ENCODE measurements around the gene ORMDL2.

ORMDL2 gene

DNA sequence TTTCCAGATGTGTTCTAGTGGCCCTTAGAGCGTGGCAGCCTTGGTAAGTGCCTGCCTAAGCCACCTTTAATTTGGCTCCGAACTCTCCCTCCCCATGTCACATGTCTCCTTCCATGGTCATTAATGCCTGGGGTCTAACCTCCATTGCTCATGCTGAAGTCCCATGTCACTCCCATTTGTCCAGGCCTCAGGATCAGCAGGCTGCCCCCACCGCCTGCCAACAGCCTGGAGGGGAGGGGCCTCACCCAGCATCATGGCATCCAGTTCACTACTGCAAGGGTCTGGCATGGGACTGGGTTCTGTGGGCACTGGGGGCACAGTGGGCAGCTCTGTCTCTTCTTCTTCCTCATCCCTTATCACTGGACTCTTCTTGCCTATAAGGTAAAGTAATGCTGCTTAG is 20.5 kb downstream of the ORMDL2 start:
- Mint-ChIP-seq H3K27me3 (ENCODE audit: low read depth, poor library complexity) (peaks cover 2% of the 10 kb centered on the region), H3K4me1 (peaks cover 30% of the 10 kb centered on the region), H3K9me3 (no peaks in the 10 kb centered on the region), H3K27ac (no peak overlapping the region), H3K36me3 (ENCODE audit: low read depth) (no peaks in the 10 kb centered on the region), H3K4me3 (no peak overlapping the region)
- no peak for TF ChIP-seq CTCF (IDR thresholded peaks at IDR 0.05)
- DNase-seq, result no peak

GRCh38 chr12:55839345-55840140 is 21.7 kb downstream of the ORMDL2 start:
- Mint-ChIP-seq H3K4me1 (peaks cover 35% of the 10 kb centered on the region), H3K36me3 (ENCODE audit: low read depth) (no peaks in the 10 kb centered on the region), H3K27ac (no peak overlapping the region), H3K9me3 (no peaks in the 10 kb centered on the region), H3K4me3 (no peak overlapping the region), H3K27me3 (ENCODE audit: low read depth, poor library complexity) (no peaks in the 10 kb centered on the region)
- no peak for DNase-seq
- TF ChIP-seq CTCF (IDR thresholded peaks at IDR 0.05), result no peak

DNA sequence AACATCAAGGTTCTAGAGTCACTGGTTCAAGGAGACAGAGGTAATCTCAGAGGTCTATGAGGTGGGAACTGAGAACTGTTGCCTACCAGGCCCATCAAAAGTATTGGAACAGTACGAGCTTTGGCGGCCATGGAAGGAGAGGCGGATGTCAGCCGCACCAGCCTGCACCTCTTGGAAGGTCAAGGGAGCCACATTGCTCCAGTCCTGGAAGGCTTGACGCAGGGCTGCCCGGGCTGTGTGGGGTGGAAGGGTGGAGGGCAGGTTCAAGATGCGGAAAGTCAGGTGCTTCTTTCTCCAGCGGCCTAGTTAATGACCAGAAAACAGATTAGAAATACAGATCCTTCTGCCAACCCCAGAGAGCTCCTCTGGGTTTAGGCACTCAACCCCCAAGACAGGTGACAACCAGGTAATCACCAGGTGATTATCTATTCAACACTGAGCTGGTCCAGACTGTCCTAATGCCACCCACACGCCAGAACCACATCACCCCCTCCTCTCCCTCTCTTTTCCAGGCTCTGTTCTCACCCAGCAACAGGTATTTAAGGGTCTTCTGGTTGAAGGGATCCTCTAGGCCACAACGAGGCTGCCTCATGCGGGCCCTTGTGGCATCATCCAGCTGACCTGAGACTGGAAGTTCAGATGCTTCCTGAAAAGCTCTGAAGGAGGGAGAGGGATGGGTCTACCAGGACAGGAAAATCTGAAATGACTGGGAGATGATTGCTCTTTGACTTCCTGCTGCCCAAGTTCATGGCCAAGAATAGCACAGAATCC is 22.9 kb downstream of the ORMDL2 start:
- peaks cover 44% of the 10 kb centered on the region for H3K4me1 Mint-ChIP-seq
- no peak overlapping the region for H3K27ac Mint-ChIP-seq
- H3K4me3 Mint-ChIP-seq, result no peak overlapping the region

DNA sequence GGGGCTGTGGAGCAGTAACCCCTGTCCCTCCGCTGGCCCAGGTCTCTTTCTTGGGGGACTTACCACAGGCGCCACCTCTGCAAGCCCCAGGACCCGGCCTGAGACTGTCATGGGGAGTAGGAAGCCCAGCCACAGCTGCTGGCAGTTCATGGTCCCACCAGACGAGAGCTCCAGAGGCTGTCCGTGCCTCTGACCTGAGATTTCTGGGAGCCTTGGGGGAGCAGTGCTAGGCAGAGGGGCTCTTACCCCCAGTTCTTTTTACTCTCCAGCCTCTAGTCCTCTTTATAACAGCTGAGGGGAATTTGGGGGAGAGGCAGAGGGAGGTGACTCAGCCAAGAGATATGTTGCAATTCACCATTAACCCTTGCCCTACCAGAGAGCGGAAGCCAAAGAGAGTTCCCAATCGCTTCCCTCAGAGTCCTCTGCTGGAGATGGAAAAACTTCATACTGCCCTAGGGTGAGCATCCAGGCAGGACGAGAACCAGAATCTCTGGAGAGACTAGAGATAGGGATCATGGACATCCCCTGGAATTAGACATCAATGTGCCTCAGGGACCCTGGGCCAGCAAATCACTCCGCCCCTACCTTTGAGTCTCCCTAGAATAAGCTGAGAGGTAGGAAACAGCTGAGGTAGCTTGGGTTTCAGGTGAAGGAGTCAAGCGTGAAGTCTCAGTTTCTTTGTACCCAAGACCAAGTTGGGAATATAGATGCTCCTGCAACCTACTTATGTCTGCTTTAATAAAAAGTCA is 25.0 kb downstream of the ORMDL2 start, which contains the start of gene MMP19:
TSS of gene MMP19 (minus strand) at position 256 of the 749 bp plus-strand sequence. CDS start at position 150, 106 bp downstream.
- Mint-ChIP-seq H3K4me3 (no peak within 1 kb of the TSS), H3K4me1 (peaks cover 64% of the 10 kb centered on the region)

More for the DNA sequence above, 22.9 kb downstream of the ORMDL2 start:
- no peak for DNase-seq
- Mint-ChIP-seq H3K9me3 (no peaks in the 10 kb centered on the region), H3K27me3 (ENCODE audit: low read depth, poor library complexity) (no peaks in the 10 kb centered on the region), H3K36me3 (ENCODE audit: low read depth) (no peaks in the 10 kb centered on the region)
- TF ChIP-seq CTCF (IDR thresholded peaks at IDR 0.05), result no peak

GRCh38 chr12:55843431-55843830 is 25.6 kb downstream of the ORMDL2 start:
- Mint-ChIP-seq H3K4me3 (no peak overlapping the region), H3K27ac (peak overlapping the region; percentile 54), H3K9me3 (no peaks in the 10 kb centered on the region), H3K4me1 (peaks cover 65% of the 10 kb centered on the region), H3K27me3 (ENCODE audit: low read depth, poor library complexity) (no peaks in the 10 kb centered on the region), H3K36me3 (ENCODE audit: low read depth) (no peaks in the 10 kb centered on the region)
- DNase-seq, result no peak
- no peak for TF ChIP-seq CTCF (IDR thresholded peaks at IDR 0.05)

More for the DNA sequence above, 25.0 kb downstream of the ORMDL2 start, which contains the start of gene MMP19:
- Mint-ChIP-seq H3K36me3 (ENCODE audit: low read depth) (no peaks in the 10 kb centered on the region), H3K27me3 (ENCODE audit: low read depth, poor library complexity) (no peaks in the 10 kb centered on the region), H3K9me3 (no peaks in the 10 kb centered on the region), H3K27ac (peak within 1 kb of the TSS; percentile 89)
- TF ChIP-seq CTCF (IDR thresholded peaks at IDR 0.05), result no peak
- no peak for DNase-seq

Data from nephron progenitor cell (in vitro differentiated cells).